Mesothelial cell of epicardium (in vitro differentiated cells): Measurements from ENCODE around the gene CCNK. TPM values are rescaled to one million over a fixed set of nuclear protein-coding genes. Genes with fewer than 3 reads are reported as not detected.

Experiments used
- DNase-seq, 2 experiments: peaks; one replicate each; pipeline ENCODE4 v3.0.0; 2021; ENCODE audit warnings: low spot score in 2 of 2; ENCODE audit not compliant: unreplicated experiment in 2 of 2
- H3K27ac Mint-ChIP-seq: 2 replicates; pipeline ENCODE4 v1.8.0; 2021; ENCODE audit warnings: mixed read lengths
- H3K27me3 Mint-ChIP-seq: 2 replicates; pipeline ENCODE4 v1.8.0; 2021; ENCODE audit warnings: low read depth, mixed read lengths
- H3K36me3 Mint-ChIP-seq: 2 replicates; pipeline ENCODE4 v1.8.0; 2021; ENCODE audit warnings: mixed read lengths
- H3K4me1 Mint-ChIP-seq: 2 replicates; pipeline ENCODE4 v1.8.0; 2021; ENCODE audit warnings: mixed read lengths
- H3K4me3 Mint-ChIP-seq: 2 replicates; pipeline ENCODE4 v1.8.0; 2021; ENCODE audit warnings: mild to moderate bottlenecking, moderate library complexity, mixed read lengths
- H3K9me3 Mint-ChIP-seq: 2 replicates; pipeline ENCODE4 v1.8.0; 2021; ENCODE audit warnings: mixed read lengths
- CTCF ChIP-seq: fragments of 200-600 bp; sonication (generic); IDR thresholded peaks from one replicate; pipeline ENCODE4 v1.5.0; 2021; ENCODE audit warnings: antibody characterized with exemption; ENCODE audit not compliant: unreplicated experiment
- total RNA-seq: library from RNA; stranded (reverse); gene quantifications from 3 replicates; pipeline ENCODE4 v1.2.1, GENCODE V29; 2021

CCNK gene
- total RNA-seq, 1 donor from 2014 or later: 65.1 TPM

DNA sequence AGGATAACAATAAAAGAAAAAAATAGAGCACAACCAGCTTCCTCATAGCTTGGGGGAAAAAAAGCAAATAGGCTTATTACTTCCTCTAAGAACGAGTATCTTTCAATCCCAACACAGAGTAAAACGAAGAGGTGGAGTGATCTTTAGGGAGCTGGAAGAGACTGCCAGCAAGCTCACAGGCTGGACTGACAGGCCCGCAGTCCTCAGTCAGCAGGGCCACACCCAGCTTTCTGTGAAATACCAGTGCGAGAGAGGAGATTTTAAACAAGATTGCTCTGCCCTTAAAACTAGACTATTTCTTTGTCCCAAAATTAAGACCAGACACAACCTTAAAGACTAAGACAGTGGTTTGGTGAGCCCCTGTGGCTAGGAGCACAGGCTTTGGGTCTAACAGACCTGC is 33.5 kb upstream of the CCNK start:
- Mint-ChIP-seq H3K27me3 (no peaks in the 10 kb centered on the region), H3K27ac (no peak overlapping the region), H3K9me3 (no peaks in the 10 kb centered on the region), H3K4me3 (no peak overlapping the region), H3K36me3 (peaks cover 19% of the 10 kb centered on the region), H3K4me1 (no peaks in the 10 kb centered on the region)
- DNase-seq: no peak
- TF ChIP-seq CTCF: no peak

DNA sequence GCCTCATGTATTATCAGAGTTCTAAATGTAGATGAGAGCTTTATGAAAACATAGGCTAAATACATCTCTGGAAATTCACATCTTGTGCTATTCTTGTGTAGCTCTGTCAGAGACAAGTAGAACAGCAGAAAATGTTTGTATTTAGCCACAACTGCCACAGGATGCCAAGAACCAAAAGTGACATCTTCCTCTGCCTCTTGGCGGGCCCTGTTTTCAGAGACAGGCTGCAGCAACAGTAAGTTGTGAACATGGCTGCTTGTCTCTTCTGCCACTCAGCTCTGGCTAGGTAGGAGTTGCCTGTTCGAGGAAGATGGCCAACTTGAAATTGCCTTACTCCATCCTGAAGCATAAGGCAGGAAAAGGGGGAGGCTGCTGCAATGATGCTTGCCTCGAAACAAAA is 30.9 kb upstream of the CCNK start:
- Mint-ChIP-seq H3K4me1 (no peaks in the 10 kb centered on the region), H3K9me3 (no peaks in the 10 kb centered on the region), H3K4me3 (no peak overlapping the region), H3K27ac (no peak overlapping the region), H3K36me3 (peaks cover 28% of the 10 kb centered on the region), H3K27me3 (no peaks in the 10 kb centered on the region)
- DNase-seq: no peak
- TF ChIP-seq CTCF: no peak

DNA sequence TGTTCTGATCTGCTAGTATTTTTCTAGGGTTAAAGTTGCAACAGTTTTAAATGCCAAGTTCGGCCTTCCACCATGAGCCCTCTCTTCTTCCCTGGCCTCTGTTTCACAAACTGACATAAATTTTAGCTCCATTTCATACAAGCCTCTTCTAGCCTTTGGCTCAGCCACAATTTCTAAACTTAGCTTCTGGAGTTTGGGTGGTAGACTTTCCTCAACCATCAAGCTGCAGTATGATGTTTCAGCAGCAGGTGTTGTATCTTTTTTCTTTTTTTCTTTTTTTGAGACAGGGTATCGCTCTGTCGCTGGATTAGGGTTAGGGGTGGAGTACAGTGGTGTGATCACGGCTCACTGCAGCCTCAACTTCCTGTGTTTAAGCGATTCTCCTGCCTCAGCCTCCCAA is 30.0 kb upstream of the CCNK start:
- no peak overlapping the region for H3K27ac Mint-ChIP-seq
- H3K27me3 Mint-ChIP-seq: no peaks in the 10 kb centered on the region
- DNase-seq: no peak
- H3K36me3 Mint-ChIP-seq: peaks cover 29% of the 10 kb centered on the region
- H3K4me1 Mint-ChIP-seq: no peaks in the 10 kb centered on the region
- no peak for TF ChIP-seq CTCF
- H3K4me3 Mint-ChIP-seq: no peak overlapping the region
- H3K9me3 Mint-ChIP-seq: no peaks in the 10 kb centered on the region

- no peaks in the 10 kb centered on the region for H3K4me1 Mint-ChIP-seq
- H3K27ac Mint-ChIP-seq: no peak overlapping the region
- TF ChIP-seq CTCF: no peak
- peaks cover 22% of the 10 kb centered on the region for H3K36me3 Mint-ChIP-seq
- H3K9me3 Mint-ChIP-seq: no peaks in the 10 kb centered on the region
- H3K27me3 Mint-ChIP-seq: no peaks in the 10 kb centered on the region
- DNase-seq: no peak
- no peak overlapping the region for H3K4me3 Mint-ChIP-seq
Measured at GRCh38 chr14:99452968-99453367, 28.2 kb upstream of the CCNK start.

DNA sequence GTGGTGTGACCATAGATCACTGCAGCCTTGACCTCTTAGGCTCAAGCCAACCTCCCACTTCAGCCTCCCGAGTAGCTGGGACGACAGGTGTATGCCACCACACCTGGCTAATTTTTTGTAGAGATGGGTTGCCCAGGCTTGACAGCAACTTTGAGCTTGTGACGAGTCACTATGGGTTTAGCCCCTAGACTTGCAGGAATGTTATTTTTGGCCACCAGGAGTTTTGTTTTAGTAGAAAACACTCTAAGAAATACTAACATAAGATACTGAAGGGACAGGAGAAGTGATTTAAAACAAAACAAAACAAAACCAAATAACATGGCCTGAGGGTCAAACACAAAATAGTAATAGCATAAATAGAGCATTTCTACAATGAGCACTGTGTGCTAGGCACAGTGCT is 27.0 kb upstream of the CCNK start:
- Mint-ChIP-seq H3K9me3 (no peaks in the 10 kb centered on the region), H3K4me3 (no peak overlapping the region), H3K36me3 (peaks cover 23% of the 10 kb centered on the region), H3K27ac (no peak overlapping the region), H3K27me3 (no peaks in the 10 kb centered on the region), H3K4me1 (no peaks in the 10 kb centered on the region)
- TF ChIP-seq CTCF: no peak
- DNase-seq: no peak

- H3K27ac Mint-ChIP-seq: peak overlapping the region; percentile 2
Measured at GRCh38 chr14:99459481-99460100, 21.6 kb upstream of the CCNK start.

More at GRCh38 chr14:99459481-99460100, 21.6 kb upstream of the CCNK start:
- H3K9me3 Mint-ChIP-seq: no peaks in the 10 kb centered on the region
- H3K36me3 Mint-ChIP-seq: peaks cover 21% of the 10 kb centered on the region
- no peak for DNase-seq
- H3K27me3 Mint-ChIP-seq: no peaks in the 10 kb centered on the region
- no peak overlapping the region for H3K4me3 Mint-ChIP-seq
- no peak for TF ChIP-seq CTCF
- H3K4me1 Mint-ChIP-seq: peaks cover 3% of the 10 kb centered on the region
